GM19372 (cell line): ENCODE measurements around the gene NEB.
"Not testable (repeated sequence)": the region's sequence is repeated elsewhere in the genome, so short reads cannot be mapped to it uniquely, and the experiment has no call there.

ENCODE experiments used
- ATAC-seq: cut with Tn5 transposase; IDR thresholded peaks from one replicate; pipeline ENCODE4 v1.9.1; 2021; ENCODE audit warnings: mild to moderate bottlenecking, low read depth, moderate library complexity; ENCODE audit not compliant: unreplicated experiment

NEB gene

DNA sequence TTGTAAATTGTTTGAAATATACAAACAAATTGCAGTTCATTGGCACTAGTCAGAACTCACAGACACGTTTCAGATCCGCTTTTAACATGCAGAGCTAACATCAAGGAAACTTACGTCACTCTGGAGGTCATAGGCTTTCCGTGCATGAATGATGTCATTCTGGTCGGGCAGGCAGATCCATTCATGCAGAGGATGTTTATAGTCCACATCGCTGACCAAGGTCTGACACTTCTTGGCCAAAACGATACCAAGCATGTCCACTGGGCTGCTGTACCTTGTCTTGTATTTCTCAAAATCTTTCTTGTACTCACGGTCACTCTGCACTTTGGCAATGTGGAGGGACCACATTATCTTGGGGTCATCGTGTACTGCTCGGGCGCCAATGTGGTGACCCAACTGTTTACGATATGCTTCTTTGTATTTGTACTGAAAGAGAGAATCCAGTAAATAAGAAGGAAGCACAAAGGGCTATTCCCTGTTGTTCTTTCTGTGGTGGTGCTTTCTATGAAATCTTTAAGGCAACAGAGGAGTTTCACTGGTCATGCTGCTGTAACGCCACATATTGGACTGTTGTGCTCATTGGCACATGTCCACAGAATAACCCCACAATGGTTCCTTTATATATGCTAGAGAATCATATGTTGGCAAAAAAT is 114.8 kb downstream of the NEB start:
- no peak for ATAC-seq

DNA sequence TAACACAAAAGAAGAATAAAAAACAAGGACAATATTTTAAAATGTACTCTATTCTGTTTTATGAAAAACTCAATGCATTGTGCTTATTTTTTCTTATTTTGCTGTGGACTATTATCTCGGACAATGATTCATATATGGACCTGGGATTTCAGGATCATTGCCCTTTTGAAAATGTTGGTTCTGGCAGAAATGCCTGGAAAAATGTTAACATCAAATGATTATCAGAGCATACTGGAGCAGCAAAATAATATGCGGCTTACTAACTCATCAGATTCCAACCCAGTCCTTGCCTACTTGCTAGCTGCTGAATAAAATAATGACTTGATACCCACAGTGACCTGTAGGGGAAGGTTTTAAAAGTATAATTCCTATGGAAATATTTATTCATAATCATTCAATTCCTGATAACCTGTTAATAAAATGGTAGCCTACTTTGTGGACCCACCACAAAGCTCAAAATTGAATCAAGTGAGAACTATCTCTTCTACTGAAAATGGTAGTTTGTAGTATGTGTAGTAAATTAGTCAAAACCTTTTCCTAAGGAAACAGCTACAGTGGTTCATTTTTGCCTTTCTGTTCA is 117.4 kb downstream of the NEB start:
- ATAC-seq = no peak

DNA sequence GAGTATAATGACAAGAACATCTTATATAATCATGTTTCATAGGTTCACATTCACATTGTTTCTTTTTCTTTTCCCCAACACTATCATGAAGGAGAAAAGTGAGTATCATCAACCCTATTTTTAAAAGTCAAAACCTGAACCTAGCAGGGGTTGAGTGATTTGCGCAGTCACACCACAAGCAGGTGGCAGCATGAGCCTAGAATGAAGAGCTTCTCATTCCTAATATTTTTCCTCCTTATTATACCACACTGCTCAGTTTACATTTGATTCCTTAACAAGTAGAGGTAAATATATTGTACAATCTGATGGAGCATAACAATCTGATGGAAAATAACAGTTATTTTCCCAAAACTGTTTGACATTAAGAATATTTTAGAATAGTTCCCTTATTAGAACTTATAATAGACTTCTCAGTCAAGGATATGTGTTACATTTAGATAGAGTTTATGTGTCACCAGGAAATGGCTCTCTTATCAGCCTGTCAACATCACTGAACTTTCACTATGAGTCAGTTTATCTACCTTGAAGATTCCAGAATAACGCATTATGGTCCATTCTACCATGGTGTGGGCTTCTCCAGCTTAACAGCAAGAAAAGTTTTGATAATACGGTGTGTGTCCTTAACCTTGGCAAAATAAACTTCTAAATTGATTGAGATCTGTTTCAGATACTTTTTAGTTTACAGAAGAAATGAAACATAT is 119.5 kb downstream of the NEB start:
- ATAC-seq = no peak

- ATAC-seq = no peak
Measured at GRCh38 chr2:151614159-151614558, 120.1 kb downstream of the NEB start.

DNA sequence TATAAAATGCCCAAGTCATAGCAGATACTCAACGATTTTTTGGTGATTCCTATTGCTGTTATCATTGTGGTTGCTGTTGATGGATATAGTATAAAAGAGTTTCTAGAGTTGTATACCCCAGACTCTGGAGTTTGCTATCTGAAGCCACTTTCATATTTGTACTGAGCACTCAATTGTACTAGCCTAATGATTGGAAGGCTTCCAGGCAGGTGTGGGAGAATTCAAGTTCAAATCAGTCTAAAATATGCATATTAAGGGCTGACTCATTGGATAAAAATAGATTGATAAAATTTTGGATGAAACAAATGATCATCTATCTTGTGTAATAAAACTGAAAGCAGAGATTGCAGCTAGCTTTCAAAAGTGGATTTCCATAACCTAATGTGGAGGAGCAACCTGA is 122.9 kb downstream of the NEB start:
- no peak for ATAC-seq

- ATAC-seq = no peak
Measured at GRCh38 chr2:151610310-151610709, 124.0 kb downstream of the NEB start.

DNA sequence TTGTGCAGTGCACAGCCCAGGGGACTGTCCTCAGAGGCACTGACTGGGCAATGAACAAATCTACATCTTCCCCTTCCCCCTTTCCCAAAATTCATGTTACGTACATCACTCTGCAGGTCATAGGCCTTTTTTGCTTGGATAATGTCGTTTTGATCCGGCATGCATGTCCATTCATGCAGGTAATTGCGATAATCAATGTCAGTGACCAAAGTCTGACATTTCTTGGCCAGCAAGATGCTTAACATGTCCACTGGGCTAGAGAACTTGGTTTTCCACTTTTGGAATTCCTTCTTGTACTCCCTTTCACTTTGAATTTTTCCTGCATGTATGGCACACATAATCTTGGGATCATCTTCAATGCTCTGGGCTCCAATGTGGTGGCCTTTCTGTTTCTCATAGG is 124.6 kb downstream of the NEB start:
- no peak for ATAC-seq

- not testable (repeated sequence) for ATAC-seq
Measured at GRCh38 chr2:151607459-151608424, 126.5 kb downstream of the NEB start.

- ATAC-seq = not testable (repeated sequence)
Measured at GRCh38 chr2:151603530-151603929, 130.7 kb downstream of the NEB start.

DNA sequence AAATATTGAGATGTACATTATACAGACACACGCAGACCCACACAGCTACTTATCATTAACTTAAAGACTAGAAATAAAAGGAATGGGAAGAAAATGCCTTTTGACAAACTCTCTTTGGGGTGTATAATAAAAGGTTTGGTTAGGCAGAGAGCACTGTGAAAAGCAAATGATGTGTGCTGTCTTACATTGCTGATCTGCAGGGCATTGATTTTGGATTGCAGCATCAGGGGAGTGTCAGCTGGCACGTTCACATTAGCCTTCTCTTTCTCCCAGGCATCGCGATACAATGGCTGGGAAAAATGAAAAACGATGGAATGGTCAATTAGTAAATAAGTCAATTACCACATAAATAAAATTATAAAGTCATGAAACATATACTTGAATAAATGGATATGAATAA is 131.9 kb downstream of the NEB start:
- not testable (repeated sequence) for ATAC-seq

DNA sequence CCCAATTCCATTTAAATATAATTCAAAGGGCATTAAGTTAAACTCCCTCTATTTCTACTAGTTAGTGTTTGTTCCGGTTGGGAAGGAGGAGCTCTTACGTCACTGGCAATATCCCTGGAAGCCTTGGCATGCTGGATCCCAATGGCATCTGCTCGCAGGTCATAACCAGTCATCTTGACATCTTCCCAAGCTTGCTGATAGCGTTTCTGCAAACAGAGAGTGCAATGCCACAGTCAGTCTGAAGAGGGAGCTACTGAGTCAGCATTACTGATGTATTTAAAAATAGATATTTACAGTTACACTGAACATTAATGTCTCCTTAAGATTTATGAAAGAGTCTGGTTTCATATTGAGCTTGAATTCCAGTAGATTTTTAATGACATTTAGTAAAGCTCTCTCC is 132.5 kb downstream of the NEB start:
- ATAC-seq = peak; percentile 45

DNA sequence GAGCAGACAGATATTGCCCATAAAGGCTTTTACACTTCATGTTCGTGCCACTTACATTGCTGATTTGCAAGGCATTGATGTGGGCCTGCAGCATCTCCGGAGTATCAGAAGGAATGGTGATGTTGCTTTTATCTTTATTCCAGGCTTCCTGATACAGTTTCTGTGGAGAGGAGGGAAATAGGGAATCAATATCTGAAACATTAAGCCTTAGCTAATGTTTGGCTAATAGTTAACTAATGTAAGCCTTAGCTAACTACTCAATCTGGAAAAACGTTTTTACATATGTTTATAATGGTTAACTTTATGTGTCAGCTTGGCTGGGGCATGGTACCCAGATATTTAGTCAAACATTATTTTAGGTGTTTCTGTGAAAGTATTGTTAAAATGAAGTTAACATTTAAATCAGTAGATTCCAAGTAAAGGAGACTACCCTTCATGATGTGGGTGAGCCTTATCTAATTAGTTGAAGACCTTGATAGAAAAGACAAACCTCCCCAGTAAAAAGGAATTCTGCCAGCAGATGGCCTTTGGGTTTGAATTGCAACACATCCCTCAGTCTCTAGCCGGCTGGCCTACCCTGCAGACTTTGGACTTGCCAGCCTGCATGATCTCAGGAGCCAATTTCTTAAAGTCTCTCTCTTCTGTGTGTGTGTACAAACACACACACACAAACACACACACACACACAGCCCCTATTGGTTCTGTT is 137.2 kb downstream of the NEB start:
- not testable (repeated sequence) for ATAC-seq

GRCh38 chr2:151591908-151592255 is 142.4 kb downstream of the NEB start:
- ATAC-seq = not testable (repeated sequence)

DNA sequence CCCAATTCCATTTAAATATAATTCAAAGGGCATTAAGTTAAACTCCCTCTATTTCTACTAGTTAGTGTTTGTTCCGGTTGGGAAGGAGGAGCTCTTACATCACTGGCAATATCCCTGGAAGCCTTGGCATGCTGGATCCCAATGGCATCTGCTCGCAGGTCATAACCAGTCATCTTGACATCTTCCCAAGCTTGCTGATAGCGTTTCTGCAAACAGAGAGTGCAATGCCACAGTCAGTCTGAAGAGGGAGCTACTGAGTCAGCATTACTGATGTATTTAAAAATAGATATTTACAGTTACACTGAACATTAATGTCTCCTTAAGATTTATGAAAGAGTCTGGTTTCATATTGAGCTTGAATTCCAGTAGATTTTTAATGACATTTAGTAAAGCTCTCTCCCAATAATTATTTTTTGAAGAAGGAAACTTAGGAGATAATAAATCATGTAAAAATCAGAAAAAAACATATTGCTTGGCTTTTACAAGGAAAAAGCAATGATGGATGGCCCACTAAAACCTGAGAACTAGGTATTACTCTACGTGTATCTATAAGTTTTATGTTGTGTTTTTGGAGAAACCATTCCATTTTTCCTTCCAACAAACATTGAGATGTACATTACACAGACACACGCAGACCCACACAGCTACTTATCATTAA is 142.9 kb downstream of the NEB start:
- peak; percentile 69 for ATAC-seq

- not testable (repeated sequence) for ATAC-seq
Measured at GRCh38 chr2:151581300-151581699, 153.0 kb downstream of the NEB start.

- not testable (repeated sequence) for ATAC-seq
Measured at GRCh38 chr2:151580697-151581096, 153.6 kb downstream of the NEB start.

DNA sequence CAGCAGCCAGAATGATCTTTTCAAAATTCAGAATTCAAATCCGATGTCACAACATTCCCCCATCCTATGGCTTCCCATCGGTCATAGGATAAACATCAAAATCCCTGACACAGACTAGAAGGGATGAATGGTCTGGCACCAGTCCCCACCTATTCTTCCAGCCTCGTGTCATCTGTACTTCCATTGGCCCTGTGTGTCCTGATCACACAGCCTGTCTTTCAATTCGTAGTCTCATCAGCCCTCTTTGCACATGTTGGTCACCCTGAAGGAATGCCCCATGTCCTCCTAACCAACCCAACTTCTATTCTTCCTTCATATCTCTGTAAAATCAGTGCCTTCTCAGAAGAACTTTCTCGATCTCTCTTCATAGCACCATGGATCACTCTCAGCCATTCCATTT is 157.2 kb downstream of the NEB start:
- no peak for ATAC-seq

DNA sequence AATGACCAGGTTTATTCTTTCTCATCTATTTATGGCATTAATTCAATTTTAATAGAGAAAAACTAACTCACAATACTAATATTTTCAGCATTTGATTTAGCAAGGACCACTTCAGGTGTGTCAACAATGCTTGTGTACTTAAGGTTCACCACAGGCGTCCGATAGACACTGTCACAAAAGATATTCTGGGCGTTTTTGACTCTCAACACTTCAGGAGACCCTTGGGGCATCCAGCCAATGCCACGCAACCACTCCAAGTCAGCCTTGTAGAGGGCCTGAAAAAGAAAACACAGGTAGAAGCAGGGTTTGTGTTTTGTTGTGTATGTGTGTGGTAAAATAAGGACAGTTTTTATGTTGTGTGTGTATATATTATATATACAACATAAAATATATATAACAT is 158.2 kb downstream of the NEB start:
- ATAC-seq = no peak

- ATAC-seq = no peak
Measured at GRCh38 chr2:151575338-151575737, 158.9 kb downstream of the NEB start.

GRCh38 chr2:151570191-151570590 is 164.1 kb downstream of the NEB start:
- no peak for ATAC-seq
